Smooth muscle cell of the brain vasculature (primary cell): ENCODE measurements around the gene ZNF519.
"Not testable (repeated sequence)": the region's sequence is repeated elsewhere in the genome, so short reads cannot be mapped to it uniquely, and the experiment has no call there.

Experiments
- DNase-seq: peaks from one replicate; pipeline ENCODE4 v3.0.0-alpha.2; 2012; ENCODE audit warnings: low read depth, low spot score

The ZNF519 gene

GRCh38 chr18:14132271-14132700 lies at the start of gene ZNF519:
ZNF519 (minus strand) TSS chr18:14132435; CDS start chr18:14132277, 158 bp downstream.
- peak; percentile 87 for DNase-seq

- no peak for DNase-seq
Observed at GRCh38 chr18:14179306-14179705, 47.1 kb upstream of the ZNF519 start.

- not testable (repeated sequence) for DNase-seq
Observed at GRCh38 chr18:14178321-14179196, 46.3 kb upstream of the ZNF519 start.

- not testable (repeated sequence) for DNase-seq
Observed at GRCh38 chr18:14177540-14178320, 45.5 kb upstream of the ZNF519 start.

- DNase-seq = not testable (repeated sequence)
Observed at GRCh38 chr18:14175404-14175803, 43.2 kb upstream of the ZNF519 start.

- no peak for DNase-seq
Observed at GRCh38 chr18:14174706-14175085, 42.5 kb upstream of the ZNF519 start.

- DNase-seq = not testable (repeated sequence)
Observed at GRCh38 chr18:14174002-14174705, 41.9 kb upstream of the ZNF519 start.

- not testable (repeated sequence) for DNase-seq
Observed at GRCh38 chr18:14173116-14173951, 41.1 kb upstream of the ZNF519 start.

GRCh38 chr18:14172142-14173115 lies 40.2 kb upstream of the ZNF519 start:
- not testable (repeated sequence) for DNase-seq

- not testable (repeated sequence) for DNase-seq
Observed at GRCh38 chr18:14171301-14172141, 39.3 kb upstream of the ZNF519 start.

- not testable (repeated sequence) for DNase-seq
Observed at GRCh38 chr18:14170367-14171036, 38.3 kb upstream of the ZNF519 start.

GRCh38 chr18:14162915-14163314 lies 30.7 kb upstream of the ZNF519 start:
- not testable (repeated sequence) for DNase-seq

- not testable (repeated sequence) for DNase-seq
Observed at GRCh38 chr18:14151564-14152113, 19.4 kb upstream of the ZNF519 start.

GRCh38 chr18:14150766-14151165 lies 18.5 kb upstream of the ZNF519 start:
- not testable (repeated sequence) for DNase-seq

- DNase-seq = not testable (repeated sequence)
Observed at GRCh38 chr18:14149916-14150420, 17.7 kb upstream of the ZNF519 start.

GRCh38 chr18:14149121-14149850 lies 17.1 kb upstream of the ZNF519 start:
- DNase-seq = not testable (repeated sequence)
